ENCODE data around the gene ARHGAP15.

ARHGAP15 gene

DNA sequence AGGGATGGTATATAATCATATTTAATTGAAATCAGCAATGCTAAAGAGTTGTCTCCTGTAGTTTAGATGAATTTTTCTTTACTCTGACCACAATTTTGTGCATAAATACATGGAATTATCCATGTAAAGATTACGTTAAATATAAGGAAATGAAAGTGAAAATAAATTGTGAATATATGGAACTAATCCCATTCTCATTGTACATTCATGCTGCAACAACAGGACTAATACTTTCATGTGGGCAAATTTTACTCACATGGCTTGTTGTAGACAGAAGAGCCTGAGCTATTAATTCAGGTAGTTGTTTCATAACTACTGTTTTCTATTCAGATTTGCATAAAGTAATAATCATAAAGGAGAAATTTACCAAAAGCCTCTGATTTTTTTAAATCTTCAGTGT, 357.8 kb downstream of the ARHGAP15 start:
- DNase-seq (ENCODE audit: low read depth), result no peak

DNA sequence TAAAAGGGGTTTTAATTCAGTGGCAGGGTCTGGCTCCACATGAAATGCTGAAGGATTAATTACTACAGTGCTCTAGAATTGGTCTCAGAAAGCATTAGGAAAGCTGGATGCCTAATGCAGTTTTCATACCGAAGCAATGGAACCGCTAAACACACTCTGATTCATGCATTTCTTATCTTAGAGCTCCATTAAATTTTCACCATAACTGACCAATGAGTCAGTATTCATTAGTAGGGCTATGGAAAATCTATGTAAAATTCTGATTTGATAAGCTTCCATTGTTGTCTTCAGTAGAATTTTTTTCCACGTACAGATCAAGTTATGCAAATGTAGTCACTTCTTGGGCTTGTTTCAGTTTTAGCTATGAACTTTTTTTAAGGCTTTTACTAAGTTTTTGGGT, 359.9 kb downstream of the ARHGAP15 start:
- no peak for DNase-seq (ENCODE audit: low read depth)

GRCh38 chr2:143491131-143491530, 361.9 kb downstream of the ARHGAP15 start:
- no peak for DNase-seq (ENCODE audit: low read depth)

GRCh38 chr2:143493339-143493738, 364.1 kb downstream of the ARHGAP15 start:
- no peak for DNase-seq (ENCODE audit: low read depth)

GRCh38 chr2:143497726-143498125, 368.5 kb downstream of the ARHGAP15 start:
- no peak for DNase-seq (ENCODE audit: low read depth)

GRCh38 chr2:143498496-143498895, 369.3 kb downstream of the ARHGAP15 start:
- DNase-seq (ENCODE audit: low read depth), result no peak

- no peak for DNase-seq (ENCODE audit: low read depth)
These were observed 369.8 kb downstream of the ARHGAP15 start for GRCh38 chr2:143499061-143499460.

DNA sequence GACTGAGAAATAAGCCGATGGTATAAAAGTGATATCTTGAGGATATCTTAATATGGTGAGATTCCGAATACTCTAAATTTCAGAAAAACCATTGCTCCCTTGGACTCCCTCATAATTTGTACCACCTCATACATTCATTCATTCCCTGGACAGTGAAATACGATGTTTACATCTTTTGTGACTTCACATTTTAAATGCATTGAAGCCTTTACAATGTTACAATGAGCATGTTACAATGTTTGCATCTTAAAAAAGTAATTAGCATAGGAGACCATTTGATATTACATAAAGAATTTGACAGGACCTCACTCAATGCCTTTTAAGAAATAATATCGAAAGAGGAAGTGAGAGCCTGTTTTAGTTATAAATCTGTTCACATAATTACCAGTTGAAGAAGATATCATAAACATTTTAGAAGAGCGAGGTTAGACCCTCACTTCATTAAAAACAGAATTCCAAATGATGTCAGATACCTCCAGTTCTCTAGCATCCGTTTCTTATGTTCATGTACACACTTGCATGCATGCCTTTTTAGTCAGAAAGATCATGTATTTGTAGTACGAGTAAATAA, 372.0 kb downstream of the ARHGAP15 start:
- no peak for DNase-seq (ENCODE audit: low read depth)

DNA sequence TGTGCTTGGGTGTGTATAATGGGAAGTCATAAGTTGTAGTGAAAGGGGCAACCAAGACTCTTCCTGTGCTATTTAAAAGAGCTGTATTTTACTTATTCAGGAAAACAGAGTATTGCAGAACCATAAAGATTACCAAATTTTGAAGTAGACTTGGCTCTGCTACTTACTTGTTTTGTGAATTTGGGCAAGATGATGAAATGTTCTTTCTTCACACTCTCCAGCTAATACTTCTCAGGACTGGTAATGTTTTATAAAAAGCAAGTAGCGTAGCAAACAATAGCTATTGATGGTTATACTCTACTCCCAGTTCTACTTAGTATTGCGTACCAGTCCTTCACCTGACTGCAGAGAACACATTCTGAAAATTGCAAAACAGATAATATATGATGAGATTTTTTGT, 374.1 kb downstream of the ARHGAP15 start:
- no peak for DNase-seq (ENCODE audit: low read depth)

- DNase-seq (ENCODE audit: low read depth), result no peak
These were observed 375.2 kb downstream of the ARHGAP15 start for GRCh38 chr2:143504397-143504796.

- DNase-seq (ENCODE audit: low read depth), result no peak
These were observed 376.3 kb downstream of the ARHGAP15 start for GRCh38 chr2:143505542-143505941.

- no peak for DNase-seq (ENCODE audit: low read depth)
These were observed 383.9 kb downstream of the ARHGAP15 start for GRCh38 chr2:143513081-143513480.

GRCh38 chr2:143514413-143514812, 385.2 kb downstream of the ARHGAP15 start:
- no peak for DNase-seq (ENCODE audit: low read depth)

DNA sequence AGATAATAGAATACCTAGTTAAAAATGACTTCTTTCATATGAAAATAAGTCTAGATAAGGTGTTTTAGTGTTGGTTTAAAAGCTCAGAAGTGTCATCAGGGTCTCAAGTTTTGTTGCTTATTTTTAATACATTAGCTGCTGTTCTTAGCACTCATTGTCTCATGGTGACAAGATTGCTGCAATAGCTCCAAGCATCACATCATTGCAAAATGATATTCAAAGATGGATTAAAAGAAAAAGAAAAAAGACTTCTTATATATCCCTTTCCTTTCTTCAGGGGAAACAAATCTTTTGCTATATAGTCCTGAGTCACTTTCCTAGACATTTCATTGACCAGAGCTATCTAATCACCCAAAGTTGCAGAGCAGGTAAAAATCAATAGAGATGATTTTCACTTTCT, 386.1 kb downstream of the ARHGAP15 start:
- no peak for DNase-seq (ENCODE audit: low read depth)

DNA sequence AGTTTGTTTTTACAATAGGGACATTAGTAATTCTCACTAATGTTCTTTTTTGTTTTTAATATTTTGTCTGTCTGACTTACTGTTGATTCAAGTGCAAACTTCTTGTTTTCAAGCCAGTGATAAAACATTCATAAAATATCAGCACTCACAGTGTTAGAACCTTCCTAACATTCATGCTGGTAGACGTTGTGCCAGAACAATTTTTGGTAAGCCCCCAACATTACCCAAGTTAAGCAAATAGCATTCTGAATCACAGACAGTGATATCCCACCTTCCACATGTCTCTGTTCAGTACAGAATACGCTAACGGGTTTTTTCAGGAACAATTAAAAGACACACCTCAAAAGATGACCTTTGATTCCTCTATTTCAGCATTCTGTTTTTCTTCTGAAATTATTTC, 390.3 kb downstream of the ARHGAP15 start:
- DNase-seq (ENCODE audit: low read depth), result no peak

DNA sequence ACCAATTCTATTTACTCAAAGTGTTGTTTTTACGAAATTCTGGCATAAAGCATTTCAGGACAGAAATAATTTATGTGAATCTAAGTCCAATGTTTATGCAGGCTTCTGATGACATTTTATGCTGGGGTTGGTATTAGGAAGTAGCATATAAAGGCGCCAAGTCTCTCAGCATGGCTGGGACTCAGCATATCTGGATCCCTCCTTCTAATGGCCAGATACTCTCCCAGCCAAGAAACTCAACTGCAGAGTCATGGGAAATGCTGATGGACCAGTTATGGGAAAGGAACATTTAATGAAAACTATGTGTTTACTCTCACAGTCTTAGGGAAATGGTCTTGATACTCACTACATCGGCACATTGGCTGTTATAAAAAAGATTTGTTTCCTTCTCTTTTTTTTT, 392.2 kb downstream of the ARHGAP15 start:
- DNase-seq (ENCODE audit: low read depth), result no peak

- DNase-seq (ENCODE audit: low read depth), result no peak
These were observed 393.5 kb downstream of the ARHGAP15 start for GRCh38 chr2:143522699-143523098.

- DNase-seq (ENCODE audit: low read depth), result no peak
These were observed 394.9 kb downstream of the ARHGAP15 start for GRCh38 chr2:143524119-143524553.

- no peak for DNase-seq (ENCODE audit: low read depth)
These were observed 395.6 kb downstream of the ARHGAP15 start for GRCh38 chr2:143524559-143525401.

- no peak for DNase-seq (ENCODE audit: low read depth)
These were observed 396.2 kb downstream of the ARHGAP15 start for GRCh38 chr2:143525402-143525860.

DNA sequence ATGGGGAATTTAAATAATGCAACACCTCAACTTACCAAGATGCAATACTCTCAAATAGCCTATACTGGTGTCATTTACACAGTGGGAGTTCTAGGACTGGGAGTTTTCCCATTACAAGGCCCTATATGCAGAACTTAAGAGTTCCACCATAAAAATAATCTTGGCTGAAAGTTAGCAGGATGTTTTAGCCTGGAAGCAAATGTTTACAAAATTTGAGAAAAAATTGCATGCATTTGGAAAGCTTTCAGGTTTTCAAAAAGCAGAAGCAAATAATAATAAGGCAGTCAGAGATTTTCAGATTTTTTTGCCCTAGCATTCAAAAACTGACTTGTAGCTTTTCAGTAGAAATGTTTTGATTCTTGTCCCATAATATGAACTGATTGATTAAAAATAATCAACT, 397.3 kb downstream of the ARHGAP15 start:
- no peak for DNase-seq (ENCODE audit: low read depth)

DNA sequence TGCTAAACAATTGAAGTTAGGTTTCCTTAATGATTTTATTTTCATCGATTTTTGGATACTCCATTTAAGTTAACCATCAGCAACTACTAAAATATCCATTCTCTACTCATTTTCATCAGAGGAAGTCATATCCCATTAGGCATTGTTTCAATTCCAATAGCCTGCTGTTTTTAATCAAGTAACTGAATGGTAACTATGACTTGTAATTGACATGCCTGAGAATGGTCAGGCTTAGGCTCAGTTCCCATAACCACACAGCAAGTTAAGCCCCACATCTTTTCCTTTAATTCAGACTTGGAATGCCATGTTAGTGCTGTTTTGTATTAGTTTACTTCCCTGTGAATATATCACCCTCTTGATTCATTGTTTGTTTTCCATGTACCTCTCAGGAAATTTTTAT, 398.8 kb downstream of the ARHGAP15 start:
- DNase-seq (ENCODE audit: low read depth), result no peak

DNA sequence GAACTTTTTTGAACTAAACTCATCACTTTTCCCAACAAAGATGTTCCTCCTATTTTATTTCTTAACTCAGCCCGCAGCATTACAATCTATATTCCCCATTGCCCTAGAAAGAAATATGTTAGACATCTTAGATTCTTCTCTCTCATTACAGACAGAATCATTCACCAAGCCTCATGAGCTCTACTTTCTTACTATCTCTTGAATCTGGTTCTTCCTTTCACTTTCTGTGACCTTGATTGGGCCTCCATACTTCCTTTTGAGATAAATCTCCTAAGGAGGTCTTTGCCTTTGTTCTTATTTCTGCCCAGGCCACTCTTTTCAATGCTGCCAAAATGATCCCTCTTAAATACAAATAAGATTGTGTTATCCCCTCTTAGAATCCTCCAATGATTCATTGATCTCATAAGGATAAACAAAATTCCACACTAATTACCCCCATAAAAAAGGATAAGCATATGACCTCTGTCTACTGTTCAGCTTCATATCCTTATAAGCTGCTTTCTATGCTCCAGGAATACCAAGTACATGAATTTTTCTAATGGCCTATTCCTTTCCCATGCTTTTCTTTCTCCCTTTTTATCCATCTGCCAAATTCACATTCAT, 400.0 kb downstream of the ARHGAP15 start:
- DNase-seq (ENCODE audit: low read depth), result no peak
